A549 (cell line): Measurements from ENCODE around the gene BUB1B. TPM values are rescaled to one million over a fixed set of nuclear protein-coding genes. Genes with fewer than 3 reads are reported as not detected.
A peak's percentile ranks its signal among the peaks of the same experiment; 100 is the strongest.

Experiments used
- ATAC-seq, 2 experiments: fragments of 200-7000 bp in 1 of 2; fragments of >200 bp in 1 of 2; cut with Nextera tagmentation in 1 of 2; cut with Tn5 transposase in 1 of 2; 3 replicates each; pipeline versions ENCODE4 v1.8.0 to v1.9.1; 2018 to 2020; ENCODE audit warnings: mild to moderate bottlenecking in 1 of 2, moderate library complexity in 1 of 2
- CTCF ChIA-PET: fragments of 300-600 bp; sonication (Branson Sonifier 250); formaldehyde crosslinking; extraction: SDS; loops from one replicate; lab custom pipeline; 2021; ENCODE audit warnings: antibody characterized with exemption, inconsistent platforms; lab: Yijun Ruan, JAX
- POLR2A ChIA-PET: fragments of 350-600 bp; formaldehyde crosslinking; extraction: SDS; loops from one replicate; lab custom pipeline; 2021; ENCODE audit warnings: antibody characterized with exemption, inconsistent platforms; lab: Yijun Ruan, JAX
- DNase-seq, 2 experiments: peaks; one replicate each; pipeline versions ENCODE4 v3.0.0 to v3.0.0-alpha.2; 2011 to 2016; ENCODE audit warnings: low read depth in 1 of 2, low spot score in 1 of 2
- FAIRE-seq: peaks from 2 replicates; lab custom pipeline; 2011; peaks lifted over from hg19 to GRCh38; lab: Jason Lieb, UNC
- H3K27ac ChIP-seq, 2 experiments: fragments of >200 bp; sonication (Bioruptor Twin); formaldehyde crosslinking; 3 replicates each; pipeline ENCODE4 v1.5.1; 2016 to 2017
- H3K4me1 ChIP-seq: fragments of >200 bp; sonication (Bioruptor Twin); formaldehyde crosslinking; 3 replicates; pipeline ENCODE4 v1.6.1; 2016
- H3K4me2 ChIP-seq: fragments of >200 bp; sonication (Bioruptor Twin); formaldehyde crosslinking; 3 replicates; pipeline ENCODE4 v1.6.1; 2016
- H3K4me3 ChIP-seq: fragments of >200 bp; sonication (Bioruptor Twin); formaldehyde crosslinking; 3 replicates; pipeline ENCODE4 v1.5.1; 2016
- H3K9me3 ChIP-seq: fragments of >200 bp; sonication (Bioruptor Twin); formaldehyde crosslinking; 3 replicates; pipeline ENCODE4 v1.6.1; 2016
- BCL3 ChIP-seq: fragments of >200 bp; sonication (Bioruptor Twin); formaldehyde crosslinking; IDR thresholded peaks from 3 replicates; pipeline ENCODE4 v1.6.1; 2016
- CEBPB ChIP-seq, 2 experiments: fragments of >200 bp in 1 of 2; sonication (Bioruptor Twin) in 1 of 2; formaldehyde crosslinking in 1 of 2; IDR thresholded peaks; 2 replicates each; pipeline ENCODE4 v1.6.1; 2012 to 2016
- CTCF ChIP-seq: fragments of >200 bp; sonication (Bioruptor Twin); formaldehyde crosslinking; IDR thresholded peaks from 3 replicates; pipeline ENCODE4 v1.5.1; 2016
- ESRRA ChIP-seq: fragments of 150-350 bp; IDR thresholded peaks from 2 replicates; pipeline ENCODE4 v1.6.1; 2014; ENCODE audit warnings: mild to moderate bottlenecking, low read length, borderline replicate concordance
- FOXS1 ChIP-seq: fragments of 250-450 bp; sonication (Bioruptor Pico); IDR thresholded peaks from 2 replicates; pipeline ENCODE4 v1.5.0; 2020; ENCODE audit warnings: mild to moderate bottlenecking, moderate library complexity
- HOXB5 ChIP-seq: fragments of 250-450 bp; sonication (Bioruptor Pico); IDR thresholded peaks from 2 replicates; pipeline ENCODE4 v1.5.0; 2020; ENCODE audit warnings: mild to moderate bottlenecking, moderate library complexity
- KDM5A ChIP-seq: fragments of 200-600 bp; sonication (generic); IDR thresholded peaks from 2 replicates; pipeline ENCODE4 v1.6.1; 2016; ENCODE audit warnings: antibody characterized with exemption, mild to moderate bottlenecking
- MAZ ChIP-seq: fragments of 150-350 bp; IDR thresholded peaks from 2 replicates; pipeline ENCODE4 v1.6.1; 2014; ENCODE audit warnings: antibody characterized with exemption, low read depth, low read length, borderline replicate concordance
- MYC ChIP-seq: IDR thresholded peaks from 2 replicates; pipeline ENCODE4 v1.6.1; 2012; ENCODE audit warnings: mild to moderate bottlenecking, inconsistent platforms, low read length, improper control_type of control experiment, borderline replicate concordance
- NFE2L2 ChIP-seq: fragments of 150-350 bp; conservative IDR thresholded peaks from 2 replicates; pipeline ENCODE4 v1.6.1; 2014; ENCODE audit warnings: low read length
- PHF8 ChIP-seq: fragments of 200-600 bp; sonication (generic); IDR thresholded peaks from 2 replicates; pipeline ENCODE4 v1.6.1; 2016; ENCODE audit warnings: low read depth, mild to moderate bottlenecking, antibody characterized with exemption, moderate library complexity, borderline replicate concordance
- RNF2 ChIP-seq: fragments of 200-600 bp; sonication (generic); IDR thresholded peaks from 2 replicates; pipeline ENCODE4 v1.6.1; 2016; ENCODE audit warnings: low read depth, mild to moderate bottlenecking, antibody characterized with exemption, moderate library complexity, borderline replicate concordance
- SREBF2 ChIP-seq: fragments of 450-650 bp; IDR thresholded peaks from 2 replicates; pipeline ENCODE4 v1.6.1; 2014; ENCODE audit warnings: mild to moderate bottlenecking, moderate library complexity
- WGBS: methylation state at CpG from one replicate; pipeline ENCODE4 v1.1.6; 2017; ENCODE audit errors: missing lambda C conversion rate; 5-methylcytosine and 5-hydroxymethylcytosine counted together
- polyA plus RNA-seq, 4 experiments: library from polyadenylated mRNA; depleted of rRNA in 3 of 4; stranded (reverse); fragments of >200 nt; fragmentation: RNase III in 1 of 4; extraction: RNeasy Plus Mini Kit Qiagen cat#74134 plus additional on column Dnase treatment in 1 of 4; gene quantifications; 2 replicates in 3 of 4; 3 replicates in 1 of 4; pipeline ENCODE4 v1.2.3, GENCODE V29; 2011 to 2017
- TF ChIP-seq, protein P1 (sequence below): fragments of >200 bp; sonication (Bioruptor Twin); formaldehyde crosslinking; IDR thresholded peaks from 2 replicates; pipeline ENCODE4 v1.6.1; 2016

Gene BUB1B
- polyA plus RNA-seq, 2 of the 4 experiments (the other 2 are of a cell fraction) = 37.5 to 50.2 TPM

GRCh38 chr15:40175160-40175559, 14.3 kb downstream of the BUB1B start:
- no peaks in the 10 kb centered on the region for H3K9me3 ChIP-seq
- 76% methylated on average over 3 of the region's 3 CpGs for WGBS
- FAIRE-seq = no peak
- H3K4me2 ChIP-seq = no peak overlapping the region
- TF ChIP-seq CEBPB (IDR thresholded peaks at IDR 0.05) (peak; percentile 17 to 60; a peak in 3 of 4 replicates), PHF8 (no peak)
- POLR2A ChIA-PET = no interaction called here
- DNase-seq = no peak
- H3K27ac ChIP-seq = no peak overlapping the region
- no peaks in the 10 kb centered on the region for H3K4me1 ChIP-seq
- no peak for ATAC-seq
- no peak overlapping the region for H3K4me3 ChIP-seq
- CTCF ChIA-PET = interaction anchor here (1.0 to 2.3 kb wide), 6 partner anchors 15 to 130 kb away, joined by 3 to 5 read pairs (median 4); partner anchors contain the start of gene BUB1B

- Histone ChIP-seq H3K4me1 (no peaks in the 10 kb centered on the region), H3K4me3 (no peak overlapping the region), H3K9me3 (no peaks in the 10 kb centered on the region), H3K27ac (no peak overlapping the region), H3K4me2 (no peak overlapping the region)
- WGBS = 83% methylated on average over 1 of the region's 1 CpG
- no peak for DNase-seq
- TF ChIP-seq BCL3 (no peak), KDM5A (no peak), MYC (no peak), RNF2 (no peak), ESRRA (no peak), CEBPB (IDR thresholded peaks at IDR 0.05) (no peak), NFE2L2 (no peak), PHF8 (no peak), FOXS1 (CRISPR knock-in tag) (no peak), HOXB5 (CRISPR knock-in tag) (no peak), SREBF2 (no peak), CTCF (no peak), MAZ (no peak)
- TF ChIP-seq, protein P1, sequence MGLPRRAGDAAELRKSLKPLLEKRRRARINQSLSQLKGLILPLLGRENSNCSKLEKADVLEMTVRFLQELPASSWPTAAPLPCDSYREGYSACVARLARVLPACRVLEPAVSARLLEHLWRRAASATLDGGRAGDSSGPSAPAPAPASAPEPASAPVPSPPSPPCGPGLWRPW = no peak
- FAIRE-seq = no peak
- no peak for ATAC-seq
- POLR2A ChIA-PET = interaction anchor here (0.6 kb wide), 1 partner anchor 69 kb away, joined by 3 read pairs; no protein-coding TSS in a partner anchor
- CTCF ChIA-PET = no interaction called here
Measured at GRCh38 chr15:40182358-40183029, 21.6 kb downstream of the BUB1B start.

DNA sequence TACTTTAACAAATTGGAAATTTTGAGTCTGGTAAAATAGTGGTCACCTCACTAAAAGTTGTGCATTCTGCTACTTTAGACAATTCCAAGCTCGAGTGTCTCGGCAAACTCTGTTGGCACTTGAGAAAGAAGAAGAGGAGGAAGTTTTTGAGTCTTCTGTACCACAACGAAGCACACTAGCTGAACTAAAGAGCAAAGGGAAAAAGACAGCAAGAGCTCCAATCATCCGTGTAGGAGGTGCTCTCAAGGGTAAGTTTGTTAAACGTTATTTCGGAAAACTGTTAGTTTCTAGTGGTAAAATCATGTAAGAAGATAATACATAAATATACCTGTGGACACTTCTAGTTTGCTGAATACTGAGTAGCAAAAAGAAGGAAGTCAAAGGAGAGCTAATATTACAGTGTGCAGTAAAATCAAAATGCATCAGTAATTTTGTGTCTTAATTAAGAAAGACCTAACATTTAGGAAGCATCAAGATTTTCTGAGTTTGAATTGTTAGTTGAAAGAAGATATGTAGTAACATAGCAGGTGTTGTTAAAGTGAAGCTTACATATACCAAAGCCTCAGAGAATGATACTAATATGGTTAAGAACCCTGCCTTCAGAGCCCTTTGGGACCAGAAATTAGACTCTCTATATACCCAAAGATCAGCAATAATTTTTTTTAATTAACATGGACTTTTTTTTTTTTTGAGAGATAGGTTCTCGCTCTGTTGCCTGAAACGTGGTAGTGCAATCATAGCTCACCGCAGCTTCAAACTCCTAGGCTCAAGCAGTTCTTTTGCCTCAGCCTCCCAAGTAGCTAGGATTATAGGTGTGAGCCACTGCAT, 23.0 kb downstream of the BUB1B start:
- ATAC-seq = no peak
- Histone ChIP-seq H3K4me1 (no peaks in the 10 kb centered on the region), H3K4me3 (no peak overlapping the region), H3K4me2 (no peak overlapping the region), H3K27ac (no peak overlapping the region), H3K9me3 (no peaks in the 10 kb centered on the region)
- WGBS = 87% methylated on average over 9 of the region's 9 CpGs
- POLR2A ChIA-PET = no interaction called here
- no peak for DNase-seq
- FAIRE-seq = no peak
- TF ChIP-seq CTCF = no peak
- CTCF ChIA-PET = interaction anchor here (0.8 to 2.6 kb wide), 3 partner anchors 26 to 138 kb away, joined by 3 to 9 read pairs (median 3); no protein-coding TSS in a partner anchor
